Cerebellar cortex (tissue), 1 donor: ENCODE results near the gene RHBDL1.
A peak's percentile ranks its signal among the peaks of the same experiment; 100 is the strongest.

Experiments used
- DNase-seq: peaks from one replicate; pipeline ENCODE4 v3.0.0-alpha.2; 2015; ENCODE audit warnings: low spot score

The RHBDL1 gene

DNA sequence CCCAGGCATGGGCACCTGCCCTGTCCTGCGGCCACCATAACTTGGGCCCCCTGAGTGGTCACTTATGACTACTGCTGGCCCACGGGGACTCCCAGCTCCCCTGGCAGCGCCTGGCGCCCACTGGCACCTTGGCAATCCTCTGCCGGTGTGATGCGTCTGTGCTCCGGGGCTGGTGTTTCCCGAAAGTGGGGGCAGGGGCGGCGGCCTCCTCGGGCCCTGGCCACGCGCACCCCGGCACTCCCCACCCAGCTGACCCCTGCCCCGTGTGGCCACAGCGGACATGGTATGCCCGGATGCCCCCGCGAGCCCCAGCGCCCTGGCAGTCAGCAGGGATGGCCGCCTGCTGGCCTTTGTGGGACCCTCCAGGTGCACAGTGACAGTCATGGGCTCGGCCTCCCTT is 18.0 kb upstream of the RHBDL1 start:
- DNase-seq, result no peak

DNA sequence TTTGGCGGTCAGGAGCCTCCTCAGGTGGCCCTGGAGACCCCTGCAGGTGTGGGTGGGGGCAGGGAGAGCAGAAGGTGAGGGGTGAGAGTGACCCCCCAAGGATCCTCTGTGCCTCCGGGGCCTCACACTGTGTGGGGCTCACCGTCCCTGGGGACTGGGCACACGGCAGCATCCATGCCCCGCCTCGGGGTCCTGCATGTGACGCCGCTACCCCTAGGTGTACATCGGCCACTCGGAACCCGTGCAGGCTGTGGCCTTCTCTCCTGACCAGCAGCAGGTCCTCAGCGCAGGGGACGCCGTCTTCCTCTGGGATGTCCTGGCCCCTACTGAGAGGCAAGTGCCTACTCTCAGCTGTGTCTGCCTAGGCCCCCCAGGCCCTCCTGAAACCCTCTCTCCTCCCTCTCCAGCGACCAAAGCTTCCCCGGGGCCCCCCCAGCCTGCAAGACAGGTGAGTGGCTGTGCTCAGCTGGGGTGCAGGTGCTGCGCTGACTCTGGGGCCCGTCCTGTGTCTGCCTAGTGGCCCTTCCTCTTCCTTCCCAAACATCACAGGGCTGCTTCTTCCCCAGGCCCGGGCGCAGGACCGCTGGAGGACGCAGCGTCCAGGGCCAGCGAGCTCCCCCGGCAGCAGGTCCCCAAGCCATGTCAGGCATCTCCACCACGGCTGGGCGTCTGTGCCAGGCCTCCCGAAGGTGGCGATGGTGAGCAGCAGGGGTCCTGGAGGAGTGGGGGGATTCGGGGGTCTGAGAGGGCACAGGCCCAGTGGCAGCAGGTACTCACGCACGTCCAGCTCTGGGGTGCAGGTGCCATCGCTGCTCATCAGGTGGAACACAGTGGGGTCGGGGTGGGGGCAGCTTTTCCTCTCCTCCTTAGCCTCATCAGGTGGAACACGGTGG is 16.5 kb upstream of the RHBDL1 start:
- no peak for DNase-seq

DNA sequence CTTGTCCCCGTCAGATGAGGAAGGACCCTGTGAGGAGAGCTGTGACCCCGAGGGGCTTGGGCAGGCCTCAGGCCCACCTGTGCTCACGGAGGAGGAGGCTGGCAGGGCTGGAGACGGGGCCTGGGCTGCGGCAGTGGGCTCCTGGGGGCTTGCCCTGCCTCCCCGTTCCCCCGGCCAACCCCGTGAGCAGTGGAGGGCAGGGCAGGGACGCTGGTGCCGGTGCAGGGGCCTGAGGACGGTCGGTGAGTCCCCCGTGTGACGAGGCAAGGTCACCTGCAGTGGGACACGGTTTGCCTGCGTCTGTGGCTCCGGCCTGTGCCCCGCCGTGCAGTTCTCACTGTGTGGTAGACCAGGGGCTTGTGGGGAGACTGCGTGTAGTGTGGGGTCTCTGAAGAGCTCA is 15.9 kb upstream of the RHBDL1 start:
- no peak for DNase-seq

DNA sequence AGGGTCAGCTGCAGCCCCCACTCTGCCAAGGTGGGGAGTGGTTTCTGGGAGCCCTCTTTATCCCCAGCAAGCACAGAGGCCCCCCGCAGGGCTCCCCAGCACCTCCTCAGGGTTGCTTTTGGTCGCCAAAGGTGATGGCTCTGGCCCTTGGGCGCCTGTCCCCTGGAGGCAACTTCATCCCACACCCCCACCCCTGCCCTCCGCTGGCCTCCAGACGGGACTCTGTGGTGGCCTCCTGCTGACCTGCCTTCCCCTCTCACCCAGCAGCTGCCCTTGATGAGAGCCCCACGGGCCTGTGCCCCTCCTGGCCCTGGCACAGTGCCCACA is 15.4 kb upstream of the RHBDL1 start:
- DNase-seq, result no peak

DNA sequence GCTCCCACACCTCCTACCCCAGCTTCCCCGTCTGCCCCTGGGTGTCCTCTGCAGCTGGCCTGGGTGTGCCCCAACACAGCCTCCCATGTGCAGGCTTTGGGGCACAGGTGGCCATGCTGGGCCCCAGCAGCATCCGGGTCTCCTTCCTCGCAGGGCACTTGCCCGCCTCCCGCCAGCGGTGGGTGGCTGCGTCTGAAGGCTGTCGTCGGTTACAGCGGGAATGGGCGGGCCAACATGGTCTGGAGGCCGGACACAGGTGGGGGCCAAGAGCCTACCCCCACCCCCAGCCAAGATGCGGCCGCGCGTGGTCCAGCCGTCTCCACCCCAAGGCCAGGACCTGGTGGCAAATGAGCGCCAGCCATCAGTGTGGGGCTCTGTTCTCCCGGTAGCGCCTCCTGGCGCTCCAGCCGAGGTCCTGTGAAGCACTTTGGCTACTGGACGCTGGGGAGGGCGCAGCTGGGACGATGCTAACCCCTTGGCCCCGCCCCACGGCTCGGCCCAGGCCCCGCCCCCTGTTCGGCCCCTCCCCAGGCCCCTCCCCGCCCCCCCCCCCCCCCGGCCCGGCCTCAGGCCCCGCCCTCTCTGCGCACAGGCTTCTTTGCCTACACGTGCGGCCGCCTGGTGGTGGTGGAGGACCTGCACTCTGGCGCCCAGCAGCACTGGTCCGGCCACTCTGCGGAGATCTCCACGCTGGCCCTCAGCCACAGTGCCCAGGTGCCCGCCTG is 14.8 kb upstream of the RHBDL1 start:
- peak; percentile 79 for DNase-seq

DNA sequence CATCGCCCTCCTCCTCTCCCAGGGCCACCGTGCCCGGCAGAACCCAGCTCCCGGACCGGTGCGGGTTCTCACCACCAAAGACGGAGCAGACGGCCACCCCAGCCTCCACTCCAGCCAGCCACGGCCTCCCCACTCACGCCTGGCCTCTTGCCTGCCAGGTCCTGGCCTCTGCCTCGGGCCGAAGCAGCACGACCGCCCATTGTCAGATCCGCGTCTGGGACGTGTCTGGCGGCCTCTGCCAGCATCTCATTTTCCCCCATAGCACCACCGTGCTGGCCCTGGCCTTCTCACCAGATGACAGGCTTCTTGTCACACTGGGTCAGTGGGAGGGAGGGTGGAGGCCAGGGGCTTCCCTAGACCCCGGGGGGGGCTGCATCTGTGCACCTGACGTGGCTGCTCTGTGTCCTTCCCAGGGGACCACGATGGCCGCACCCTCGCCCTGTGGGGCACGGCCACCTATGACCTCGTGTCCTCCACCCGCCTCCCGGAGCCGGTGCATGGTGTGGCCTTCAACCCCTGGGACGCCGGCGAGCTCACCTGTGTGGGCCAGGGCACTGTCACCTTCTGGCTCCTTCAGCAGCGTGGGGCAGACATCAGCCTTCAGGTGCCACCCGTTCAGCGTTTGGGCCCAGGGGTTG is 14.2 kb upstream of the RHBDL1 start:
- no peak for DNase-seq

DNA sequence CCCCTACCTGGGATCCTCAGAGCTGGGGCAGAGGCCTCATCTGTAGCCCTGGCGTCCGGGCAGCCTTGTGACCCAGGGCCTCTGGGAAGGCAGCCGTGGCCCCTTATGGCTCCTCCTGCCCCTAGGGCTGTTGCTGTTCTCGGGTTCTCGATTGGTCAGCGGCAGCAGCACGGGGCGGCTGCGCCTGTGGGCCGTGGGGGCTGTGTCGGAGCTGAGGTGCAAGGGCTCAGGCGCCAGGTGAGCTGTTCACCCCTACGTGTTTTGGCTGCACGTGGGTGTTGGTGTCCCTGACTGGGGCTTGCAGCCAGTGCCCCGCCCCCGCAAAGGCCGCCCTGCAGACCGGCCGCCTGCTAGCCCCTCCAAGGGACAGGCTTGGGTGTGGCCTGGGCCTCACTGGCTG is 13.4 kb upstream of the RHBDL1 start:
- DNase-seq, result no peak

DNA sequence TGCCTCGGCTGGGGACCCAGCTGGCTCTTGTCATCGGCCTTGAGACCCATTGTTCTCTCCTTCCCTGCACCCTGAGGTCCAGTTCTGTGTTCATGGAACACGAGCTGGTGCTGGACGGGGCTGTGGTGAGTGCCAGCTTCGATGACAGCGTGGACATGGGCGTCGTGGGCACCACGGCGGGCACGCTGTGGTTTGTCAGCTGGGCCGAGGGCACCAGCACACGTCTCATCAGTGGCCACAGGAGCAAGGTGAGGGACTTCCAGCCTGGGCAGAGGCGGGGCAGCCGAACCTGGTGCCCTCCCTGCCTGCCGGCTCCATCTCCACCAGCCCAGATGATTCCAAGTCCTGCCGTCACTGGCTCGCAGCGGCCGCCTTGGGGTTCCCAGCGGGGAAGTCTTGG is 12.9 kb upstream of the RHBDL1 start:
- DNase-seq, result no peak

DNA sequence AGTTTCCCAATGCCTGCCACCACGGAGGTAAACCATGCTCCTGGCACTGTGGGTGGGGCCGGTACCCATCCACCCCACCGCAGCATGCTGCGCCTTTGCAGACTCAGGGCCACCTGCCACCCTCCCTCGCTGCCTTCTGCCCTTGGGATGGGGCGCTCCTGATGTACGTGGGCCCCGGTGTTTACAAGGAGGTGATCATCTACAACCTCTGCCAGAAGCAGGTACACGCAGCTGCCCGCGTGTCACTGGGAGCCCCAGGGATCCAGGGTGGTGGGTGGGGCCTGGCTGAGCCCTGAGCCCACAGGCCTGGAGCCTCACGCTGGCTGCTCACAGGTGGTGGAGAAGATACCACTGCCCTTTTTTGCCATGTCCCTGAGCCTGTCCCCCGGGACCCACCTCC is 8.9 kb upstream of the RHBDL1 start:
- no peak for DNase-seq

DNA sequence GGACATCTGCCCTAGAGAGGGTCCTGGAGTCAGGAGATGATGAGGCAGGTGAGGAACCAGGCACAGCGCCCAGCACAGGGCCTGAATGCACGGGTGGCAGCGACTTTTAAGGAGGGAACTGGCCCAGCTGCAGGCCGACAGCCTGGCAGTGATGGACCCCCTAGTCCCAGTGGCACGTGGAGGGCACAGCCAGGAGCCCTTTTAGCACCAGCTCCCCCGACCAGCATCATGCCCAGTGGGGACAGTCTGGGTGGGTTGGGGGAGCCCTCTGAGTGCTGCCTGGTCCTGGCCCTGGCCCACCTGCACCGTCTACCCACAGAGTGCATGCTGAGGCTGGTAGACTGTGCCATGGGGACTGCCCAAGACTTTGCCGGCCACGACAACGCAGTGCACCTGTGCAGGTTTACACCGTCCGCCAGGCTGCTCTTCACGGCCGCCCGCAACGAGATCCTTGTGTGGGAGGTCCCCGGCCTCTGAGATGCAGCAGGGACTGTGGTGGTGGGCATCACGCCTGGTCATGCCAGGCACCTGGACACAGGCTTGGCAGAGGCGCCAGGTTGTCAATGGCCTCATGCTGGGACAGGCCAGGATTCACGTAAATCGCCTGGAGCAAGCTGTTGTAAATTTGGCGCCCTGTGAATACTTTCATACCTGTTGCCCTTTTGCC is 8.2 kb upstream of the RHBDL1 start:
- DNase-seq, result no peak

DNA sequence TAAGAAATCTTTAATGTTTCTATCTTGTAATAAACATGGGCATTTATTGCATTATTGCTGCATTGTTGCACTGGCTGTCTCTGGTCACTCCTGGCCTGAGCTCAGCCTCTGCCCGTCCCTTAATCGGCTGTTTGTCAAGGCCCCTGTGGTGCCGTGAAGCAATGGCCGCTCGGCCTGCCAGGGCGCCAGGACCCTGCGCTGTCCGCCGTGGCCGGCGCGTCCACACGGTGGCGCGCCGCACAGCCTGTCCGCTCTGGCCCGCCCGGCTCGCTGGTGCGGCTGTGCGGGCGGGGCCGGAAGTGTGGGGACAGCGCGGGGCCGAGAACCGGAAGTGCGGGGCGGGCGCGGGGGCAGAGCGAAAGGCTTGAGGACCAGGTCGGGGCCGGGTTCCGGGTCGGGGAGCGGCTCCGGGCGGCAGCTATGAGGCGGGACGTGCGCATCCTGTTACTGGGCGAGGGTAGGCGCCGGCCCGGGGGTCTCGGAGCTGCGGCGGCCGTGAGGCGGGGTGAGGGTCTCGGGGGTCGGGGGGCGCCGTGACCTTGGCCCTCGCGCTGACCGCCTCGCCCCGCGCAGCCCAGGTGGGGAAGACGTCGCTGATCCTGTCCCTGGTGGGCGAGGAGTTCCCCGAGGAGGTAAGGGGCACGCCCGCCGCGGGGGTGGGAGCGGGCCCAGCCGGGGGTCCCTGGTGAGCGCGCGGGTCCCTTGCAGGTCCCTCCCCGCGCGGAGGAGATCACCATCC is 7.5 kb upstream of the RHBDL1 start, which contains the start of gene RHOT2:
RHOT2 (plus strand) TSS at position 353 of the 739 bp plus-strand sequence; CDS start at position 421, 68 bp downstream.
- DNase-seq, result peak; percentile 89

DNA sequence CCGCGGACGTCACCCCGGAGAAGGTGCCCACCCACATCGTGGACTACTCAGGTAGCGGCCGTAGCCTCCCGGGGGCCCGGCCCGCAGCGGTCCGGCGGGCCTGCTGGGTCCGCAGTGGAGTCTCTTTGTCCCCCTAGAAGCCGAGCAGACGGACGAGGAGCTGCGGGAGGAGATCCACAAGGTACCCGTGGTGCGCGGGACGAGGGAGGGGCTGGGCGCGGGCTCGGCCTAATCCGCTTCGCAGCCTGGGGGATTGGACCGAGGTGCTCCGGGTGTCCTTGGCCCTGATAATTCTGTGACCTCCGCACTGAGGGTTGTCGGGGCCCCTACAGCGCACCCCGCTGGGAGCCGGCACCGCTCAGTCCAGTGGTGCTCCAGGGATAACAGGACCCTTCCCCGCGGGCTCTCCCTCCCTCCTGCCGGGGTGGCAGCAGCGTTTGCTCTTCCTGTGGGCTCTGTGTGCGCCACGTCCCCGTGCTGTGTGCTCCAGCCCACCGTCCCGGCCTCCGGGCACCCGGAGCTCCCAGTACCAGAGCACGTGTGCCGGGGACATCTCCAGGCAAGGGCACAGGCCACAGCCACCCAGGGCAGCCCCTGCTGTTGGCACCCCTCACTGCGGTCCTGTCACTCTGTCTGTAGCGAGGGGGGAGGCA is 6.8 kb upstream of the RHBDL1 start:
- no peak for DNase-seq

DNA sequence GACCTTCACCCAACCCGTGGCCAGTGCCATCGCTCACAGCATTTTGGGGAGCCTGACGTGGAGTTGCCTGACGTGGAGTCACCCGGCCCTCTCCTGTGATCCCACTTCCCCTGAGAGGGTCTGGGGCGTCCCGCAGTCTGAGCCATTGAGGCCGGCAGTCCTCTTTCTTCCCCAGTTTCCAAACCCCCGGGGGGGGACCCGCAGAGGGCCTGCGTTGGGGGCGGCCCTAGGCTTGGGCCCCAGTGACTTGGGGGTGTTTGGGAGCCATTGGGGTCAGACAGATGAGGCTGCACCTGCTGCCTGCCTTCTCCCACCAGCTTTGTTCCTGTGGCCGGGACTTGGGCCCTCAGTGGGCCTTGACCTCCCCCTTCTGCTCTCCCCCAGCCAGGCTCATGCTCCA is 5.8 kb upstream of the RHBDL1 start:
- no peak for DNase-seq

DNA sequence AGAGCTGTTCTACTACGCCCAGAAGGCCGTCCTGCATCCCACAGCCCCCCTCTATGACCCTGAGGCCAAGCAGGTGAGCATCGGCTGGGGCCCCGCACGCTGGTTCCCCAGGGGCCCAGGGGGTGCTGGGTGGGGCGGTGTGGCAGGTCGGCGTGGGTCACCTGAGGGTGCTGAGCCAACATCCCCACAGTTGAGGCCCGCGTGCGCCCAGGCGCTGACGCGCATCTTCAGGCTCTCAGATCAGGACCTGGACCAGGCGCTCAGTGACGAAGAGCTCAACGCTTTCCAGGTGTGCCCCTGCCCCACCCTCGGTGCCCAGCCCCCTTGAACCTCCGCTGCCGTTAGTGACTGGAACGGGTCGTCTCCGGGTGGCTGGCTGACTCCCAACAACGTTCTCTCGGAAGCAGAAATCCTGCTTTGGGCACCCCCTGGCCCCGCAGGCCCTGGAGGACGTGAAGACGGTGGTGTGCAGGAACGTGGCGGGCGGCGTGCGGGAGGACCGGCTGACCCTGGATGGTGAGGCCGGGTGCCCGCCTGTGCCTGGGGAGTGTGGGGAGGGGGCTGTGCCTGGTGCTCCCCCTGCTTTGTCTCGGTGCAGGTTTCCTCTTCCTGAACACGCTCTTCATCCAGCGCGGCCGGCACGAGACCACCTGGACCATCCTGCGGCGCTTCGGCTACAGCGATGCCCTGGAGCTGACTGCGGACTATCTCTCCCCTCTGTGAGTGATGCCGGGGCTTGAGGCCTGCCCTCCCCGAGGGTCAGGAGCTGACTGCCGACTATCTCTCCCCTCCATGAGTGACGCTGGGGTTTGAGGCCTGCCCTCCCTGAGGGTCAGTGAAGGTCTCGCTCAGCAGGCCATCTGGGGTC is 4.8 kb upstream of the RHBDL1 start:
- no peak for DNase-seq

DNA sequence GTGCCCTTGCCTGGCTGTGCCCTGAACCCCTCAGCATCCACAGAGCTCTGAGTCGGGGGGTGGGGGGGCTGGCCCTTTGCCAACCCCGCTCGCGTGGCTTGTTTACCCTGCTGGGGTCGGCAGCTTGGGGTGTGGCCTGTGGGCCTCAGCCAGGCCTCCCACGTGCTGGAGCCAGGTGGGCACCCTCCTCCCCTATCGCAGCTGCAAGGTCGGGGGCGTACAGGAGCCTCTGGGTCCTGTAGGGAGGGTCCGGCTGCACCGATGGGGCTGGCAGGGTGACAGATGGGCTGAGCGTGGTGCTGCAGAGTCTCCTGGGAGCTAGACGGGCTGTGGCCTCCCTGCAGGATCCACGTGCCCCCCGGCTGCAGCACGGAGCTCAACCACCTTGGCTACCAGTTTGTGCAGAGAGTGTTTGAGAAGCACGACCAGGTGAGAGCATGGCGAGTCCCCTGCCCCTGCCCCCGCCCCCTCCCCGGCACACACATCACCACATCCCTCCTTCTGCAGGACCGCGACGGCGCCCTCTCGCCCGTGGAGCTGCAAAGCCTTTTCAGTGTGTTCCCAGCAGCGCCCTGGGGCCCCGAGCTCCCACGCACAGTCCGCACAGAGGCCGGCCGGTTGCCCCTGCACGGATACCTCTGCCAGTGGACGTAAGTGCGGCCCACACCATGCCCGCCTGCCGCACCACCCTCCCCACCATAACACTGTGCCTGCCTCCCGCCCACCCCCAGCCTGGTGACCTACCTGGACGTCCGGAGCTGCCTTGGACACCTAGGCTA is 3.9 kb upstream of the RHBDL1 start:
- no peak for DNase-seq

DNA sequence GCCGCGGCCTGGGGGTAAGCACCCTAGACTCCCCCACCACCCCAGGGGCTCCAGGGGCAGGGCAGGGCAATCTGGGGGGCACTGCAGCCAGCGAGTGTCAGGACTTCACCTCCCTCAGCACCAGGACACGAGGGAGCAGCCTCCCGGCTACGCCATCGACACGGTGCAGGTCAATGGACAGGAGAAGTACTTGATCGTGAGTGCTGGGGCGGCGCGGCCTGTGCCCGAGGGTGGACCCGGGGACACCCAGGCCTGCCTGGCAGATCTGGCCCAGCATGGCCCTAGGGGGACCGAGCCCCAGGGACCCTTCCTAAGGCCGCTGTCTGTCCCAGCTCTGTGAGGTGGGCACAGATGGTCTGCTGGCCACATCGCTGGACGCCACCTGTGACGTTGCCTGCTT is 3.1 kb upstream of the RHBDL1 start:
- DNase-seq, result no peak

DNA sequence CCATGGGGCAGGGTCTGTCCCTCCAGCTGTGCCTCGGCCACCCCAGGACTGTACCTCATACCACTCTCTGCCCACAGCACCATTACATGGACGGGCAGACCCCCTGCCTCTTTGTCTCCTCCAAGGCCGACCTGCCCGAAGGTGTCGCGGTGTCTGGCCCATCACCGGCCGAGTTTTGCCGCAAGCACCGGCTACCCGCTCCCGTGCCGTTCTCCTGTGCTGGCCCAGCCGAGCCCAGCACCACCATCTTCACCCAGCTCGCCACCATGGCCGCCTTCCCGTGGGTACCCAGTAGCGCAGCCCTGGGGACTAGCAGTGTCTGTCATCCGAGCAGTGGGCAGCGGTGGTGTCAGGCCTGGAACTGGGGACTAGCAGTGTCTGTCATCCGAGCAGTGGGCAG is 2.6 kb upstream of the RHBDL1 start:
- no peak for DNase-seq

DNA sequence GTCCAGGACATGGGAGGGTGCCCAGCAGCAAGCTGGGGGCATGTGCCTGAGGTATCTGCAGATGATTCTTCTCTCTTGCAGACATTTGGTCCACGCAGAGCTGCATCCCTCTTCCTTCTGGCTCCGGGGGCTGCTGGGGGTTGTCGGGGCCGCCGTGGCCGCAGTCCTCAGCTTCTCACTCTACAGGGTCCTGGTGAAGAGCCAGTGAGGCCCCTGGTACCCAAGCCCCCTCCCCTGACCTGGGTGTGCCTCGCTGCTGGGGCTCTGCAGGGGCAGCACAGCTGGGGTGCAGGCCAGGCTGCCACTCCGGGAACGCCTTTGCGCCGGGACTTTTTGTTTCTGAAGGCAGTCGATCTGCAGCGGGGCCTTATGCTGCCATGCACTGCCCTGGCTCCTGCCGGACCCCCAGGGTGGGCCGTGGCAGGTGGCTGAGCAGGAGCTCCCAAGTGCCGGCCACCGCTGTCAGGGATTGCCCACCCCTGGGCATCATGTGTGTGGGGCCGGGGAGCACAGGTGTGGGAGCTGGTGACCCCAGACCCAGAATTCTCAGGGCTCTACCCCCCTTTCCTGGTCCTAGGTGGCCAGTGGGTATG is 2.0 kb upstream of the RHBDL1 start:
- no peak for DNase-seq
